ENCODE measurements around the gene ITK. TPM values are rescaled to one million over a fixed set of nuclear protein-coding genes. Genes with fewer than 3 reads are reported as not detected.

ITK gene
- total RNA-seq, 1 donor from 2014 or later: 295 TPM

DNA sequence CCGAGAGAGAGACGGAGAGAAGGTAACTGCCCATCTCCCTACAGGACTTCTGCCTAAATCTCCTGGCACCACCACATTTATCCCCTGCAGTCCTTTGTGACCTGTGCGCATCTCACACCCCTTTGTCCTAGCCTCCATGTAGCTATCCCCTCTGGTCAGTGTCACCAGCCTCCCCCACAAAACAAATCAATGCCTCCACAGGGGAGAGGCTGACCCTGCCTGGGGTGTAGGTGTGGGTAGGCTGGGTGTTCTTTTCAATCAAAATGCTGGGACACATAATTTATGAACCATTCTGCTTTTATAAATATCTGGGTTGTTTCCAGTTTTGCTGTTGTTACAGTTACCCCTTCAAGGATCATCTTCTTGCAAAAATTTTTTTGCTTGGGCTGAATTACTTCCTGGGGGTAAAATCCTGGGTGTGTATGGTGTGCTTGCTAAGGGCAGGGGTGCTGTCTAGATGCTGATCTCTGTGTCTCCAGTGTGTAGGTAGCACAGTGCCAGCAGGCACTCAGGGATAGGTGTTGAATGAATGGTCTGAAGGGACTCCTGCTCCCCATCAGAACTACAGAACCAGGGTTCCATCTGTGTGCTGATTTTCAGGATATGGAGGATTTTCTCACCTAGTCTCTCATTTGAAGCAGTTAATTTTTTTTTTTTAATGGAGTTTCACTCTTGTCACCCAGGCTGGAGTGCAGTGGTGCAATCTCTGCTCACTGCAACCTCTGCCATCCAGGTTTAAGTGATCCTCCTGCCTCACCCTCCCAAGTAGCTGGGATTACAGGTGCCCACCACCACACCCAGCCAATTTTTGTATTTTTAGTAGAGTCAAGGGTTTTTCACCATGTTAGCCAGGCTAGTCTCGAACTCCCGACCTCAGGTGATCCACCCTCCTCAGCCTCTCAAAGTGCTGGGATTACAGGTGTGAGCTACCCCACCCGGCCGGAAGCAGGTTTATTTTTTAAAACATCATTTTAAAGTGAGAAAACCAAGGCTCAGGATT, 14.1 kb upstream of the ITK start, which contains the start of gene GARIN3:
Gene GARIN3, minus strand, starts transcription at position 51 of the 1,000 bp plus-strand sequence. CDS start 96 bp downstream, outside the sequence.
- intact Hi-C loops (cut with micrococcal nuclease): loop anchor here (1.0 to 2.0 kb wide), 3 partner anchors 7 to 14 kb away; partner anchors contain the start of gene ITK

DNA sequence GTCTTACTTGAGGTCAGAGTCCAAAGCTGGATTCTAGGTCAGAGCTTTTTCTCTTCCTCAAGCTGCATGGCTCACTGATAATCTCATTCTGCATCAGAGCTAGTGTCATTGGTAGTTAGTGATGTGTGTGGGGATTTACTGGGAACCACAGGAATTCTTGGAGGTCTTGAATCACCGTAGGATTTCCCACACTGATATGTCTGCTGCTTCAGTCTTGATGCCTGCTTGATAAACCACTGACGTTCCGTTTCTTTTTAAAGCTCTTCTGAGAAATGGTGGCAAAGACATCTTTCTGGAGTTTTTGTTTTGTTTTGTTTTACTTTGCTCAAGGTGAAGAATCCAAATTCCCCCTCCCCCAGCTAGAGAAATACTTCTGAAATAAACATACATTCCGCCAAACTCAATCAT, 13.4 kb upstream of the ITK start:
- intact Hi-C loops (cut with micrococcal nuclease): loop anchor here (1.0 to 2.0 kb wide), 3 partner anchors 8 to 14 kb away; partner anchors contain the start of gene ITK

DNA sequence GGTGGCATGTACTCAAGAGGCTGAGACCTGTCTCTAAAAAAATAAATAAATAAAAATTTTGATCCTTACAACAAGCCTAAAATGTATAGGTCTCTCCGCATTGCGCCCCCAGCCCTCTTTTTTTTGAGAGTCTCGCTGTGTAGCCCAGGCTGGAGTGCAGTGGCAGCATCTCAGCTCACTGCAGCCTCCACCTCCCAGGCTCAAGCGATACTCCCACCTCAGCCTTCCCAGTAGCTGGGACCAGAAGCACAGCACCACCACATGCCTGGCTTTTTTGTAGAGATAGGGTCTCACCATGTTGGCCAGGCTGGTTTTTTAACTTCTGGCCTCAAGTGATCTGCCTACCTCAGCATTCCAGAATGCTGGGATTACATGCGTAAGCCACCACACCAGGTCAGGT, 12.4 kb upstream of the ITK start:
- intact Hi-C loops (cut with micrococcal nuclease): no loop called here

DNA sequence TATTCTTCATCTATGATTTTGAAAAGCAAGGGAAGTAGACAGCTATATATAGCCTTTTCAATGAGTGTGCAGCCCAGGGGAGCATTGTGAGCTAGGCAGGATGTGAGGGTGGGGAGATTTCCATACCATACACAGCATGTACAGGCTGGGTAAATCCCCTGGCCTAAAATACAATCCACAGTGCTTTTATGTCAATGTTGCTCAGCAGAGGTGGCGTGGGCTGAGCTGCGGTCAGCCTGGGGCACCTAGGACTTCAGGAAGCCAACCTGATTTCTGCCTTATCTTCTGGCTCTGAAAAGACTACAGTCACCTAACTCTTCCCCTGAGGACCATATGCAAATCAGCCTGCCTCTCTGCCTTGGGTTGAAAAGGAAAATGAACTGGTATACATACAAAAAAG, 8.2 kb upstream of the ITK start:
- intact Hi-C loops (cut with micrococcal nuclease): loop anchor here (1.0 kb wide), 11 partner anchors 8 to 431 kb away; partner anchors contain the start of gene ITK

DNA sequence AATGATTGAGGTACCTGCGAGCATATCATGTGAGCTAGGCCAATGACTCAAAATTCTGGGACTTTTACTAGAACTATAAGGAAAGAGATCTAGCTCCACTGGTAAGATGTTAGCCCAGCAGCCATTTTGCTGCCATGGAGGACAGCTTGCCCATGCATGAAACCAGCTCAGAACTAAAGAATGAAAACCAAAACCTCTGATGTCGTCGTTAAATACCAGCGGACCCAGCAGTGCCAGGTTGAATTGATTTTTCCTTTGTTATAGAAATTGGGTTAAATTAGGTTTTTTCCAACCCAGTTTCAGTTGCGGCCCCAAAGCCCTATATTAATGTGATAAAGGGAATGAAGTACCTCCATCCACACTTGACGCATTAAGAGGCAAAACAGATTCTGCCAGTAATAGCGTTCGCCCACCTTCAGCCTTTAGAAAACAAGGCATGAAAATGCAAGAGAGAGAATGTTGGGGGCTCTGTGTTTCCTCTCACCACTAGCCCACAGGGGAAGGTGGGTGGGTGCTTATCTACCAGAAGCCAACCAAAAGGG, 5.5 kb upstream of the ITK start:
- intact Hi-C loops (cut with micrococcal nuclease): no loop called here

DNA sequence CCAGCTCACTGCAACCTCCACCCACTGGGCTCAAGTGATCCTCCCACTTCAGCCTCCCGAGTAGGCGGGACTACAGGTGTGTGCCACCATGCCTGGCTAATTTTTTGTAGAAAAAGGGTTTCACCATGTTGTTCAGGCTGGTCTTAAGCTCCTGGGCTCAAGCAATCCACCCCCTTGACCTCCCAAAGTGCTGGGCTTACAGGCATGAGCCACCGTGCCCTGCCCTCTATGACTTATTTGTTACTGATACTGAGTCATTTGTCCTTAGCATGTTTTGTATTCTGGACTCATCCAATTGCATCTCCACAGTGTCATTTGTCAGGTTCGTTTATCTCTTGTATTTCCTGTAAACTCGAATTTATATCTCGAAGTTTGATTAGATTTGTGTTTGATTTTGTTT, 2.7 kb upstream of the ITK start:
- intact Hi-C loops (cut with micrococcal nuclease): no loop called here

DNA sequence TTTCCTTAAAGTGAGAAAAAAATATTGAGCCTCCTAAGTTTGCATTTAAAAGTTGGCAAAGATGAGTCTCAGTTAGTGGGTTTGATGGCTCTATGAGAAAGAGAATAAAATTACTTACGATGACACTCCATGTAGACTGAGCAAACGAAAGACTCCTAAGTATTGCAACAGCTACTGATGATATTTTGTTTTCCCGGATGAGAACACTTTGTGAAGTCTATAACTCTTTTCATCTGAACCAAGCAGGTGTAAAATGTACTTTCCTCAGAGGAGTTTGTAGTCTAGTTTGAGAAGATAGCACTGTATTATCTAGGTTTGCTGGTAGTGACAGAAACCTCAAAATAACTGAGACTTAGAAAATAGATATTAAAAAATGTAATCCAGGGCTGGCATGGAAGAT, 1.7 kb upstream of the ITK start:
- intact Hi-C loops (cut with micrococcal nuclease): no loop called here

DNA sequence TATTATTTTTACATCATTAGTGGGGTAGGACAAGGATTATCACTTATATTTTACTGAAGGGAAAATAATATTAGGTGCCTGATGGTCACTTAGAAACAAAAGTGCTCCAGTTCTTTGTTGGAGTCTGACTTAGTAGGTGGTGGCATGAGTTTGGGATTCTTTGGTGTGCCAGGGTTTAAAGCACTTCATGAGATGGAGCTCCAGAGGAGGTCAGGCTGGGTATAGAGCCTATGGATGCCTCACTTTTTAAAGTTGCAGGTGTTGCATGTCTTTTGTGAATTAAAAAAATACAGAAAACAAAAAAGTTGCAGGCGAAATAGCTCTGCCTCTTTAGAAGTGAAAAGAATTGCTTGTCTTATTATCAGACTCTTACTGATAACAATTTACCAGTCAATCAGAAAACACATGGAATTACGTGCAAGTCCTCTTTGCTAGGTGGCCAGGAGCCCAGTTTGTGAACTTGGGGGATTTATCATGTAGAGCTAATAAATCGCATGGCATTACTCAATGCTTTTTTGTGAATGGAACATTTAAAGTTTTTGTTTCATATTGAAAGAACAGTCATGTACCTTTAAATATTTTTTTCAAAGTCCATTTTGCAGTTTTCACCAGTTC, 1.6 kb downstream of the ITK start:
- intact Hi-C loops (cut with micrococcal nuclease): loop anchor here (1.0 to 10.0 kb wide), 2 partner anchors 11 to 673 kb away; partner anchors contain the start of gene CLINT1

DNA sequence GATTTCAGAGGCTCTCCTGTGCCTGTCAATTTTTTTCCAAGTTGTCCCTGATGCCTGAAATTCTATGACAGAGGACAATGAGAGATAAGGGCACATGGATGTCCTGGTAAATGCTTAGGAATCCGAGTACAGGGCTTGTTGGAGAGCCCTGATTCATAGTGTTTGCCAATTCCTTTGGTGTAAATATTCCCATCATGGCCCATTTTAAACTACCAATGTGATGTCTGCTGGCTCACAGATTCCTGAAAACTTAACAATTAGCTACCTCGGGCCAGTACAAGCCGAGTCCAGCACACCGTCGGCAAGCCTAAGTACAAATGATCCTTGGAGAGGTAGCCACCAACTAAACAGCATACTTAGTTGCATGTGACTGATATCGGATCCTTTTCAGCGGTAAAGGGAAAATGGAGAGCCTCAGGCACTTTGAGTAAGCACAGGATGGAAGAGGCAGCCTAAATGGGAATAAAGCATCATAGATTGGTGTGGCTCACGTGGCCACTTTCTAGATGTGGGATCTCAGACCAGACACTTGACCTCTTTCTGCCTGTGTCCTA, 3.6 kb downstream of the ITK start:
- intact Hi-C loops (cut with micrococcal nuclease): loop anchor here (10.0 kb wide), 1 partner anchor 671 kb away; the partner anchor contains the start of gene CLINT1

DNA sequence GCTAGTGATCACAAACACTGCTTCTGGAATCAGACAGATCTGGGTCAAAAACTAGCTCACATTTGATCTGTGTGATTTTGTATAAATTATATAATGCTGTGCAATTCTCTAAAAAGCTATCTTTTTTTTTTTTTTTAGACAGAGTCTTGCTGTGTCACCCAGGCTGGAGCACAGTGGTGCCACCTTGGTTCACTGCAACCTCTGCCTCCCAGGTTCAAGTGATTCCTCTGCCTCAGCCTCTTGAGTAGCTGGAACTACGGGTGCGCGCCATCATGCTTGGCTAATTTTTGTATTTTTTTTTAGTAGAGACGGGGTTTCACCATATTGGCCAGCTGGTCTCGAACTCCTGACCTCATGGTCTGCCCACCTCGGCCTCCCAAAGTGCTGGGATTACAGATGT, 4.5 kb downstream of the ITK start:
- intact Hi-C loops (cut with micrococcal nuclease): loop anchor here (10.0 kb wide), 1 partner anchor 670 kb away; the partner anchor contains the start of gene CLINT1

DNA sequence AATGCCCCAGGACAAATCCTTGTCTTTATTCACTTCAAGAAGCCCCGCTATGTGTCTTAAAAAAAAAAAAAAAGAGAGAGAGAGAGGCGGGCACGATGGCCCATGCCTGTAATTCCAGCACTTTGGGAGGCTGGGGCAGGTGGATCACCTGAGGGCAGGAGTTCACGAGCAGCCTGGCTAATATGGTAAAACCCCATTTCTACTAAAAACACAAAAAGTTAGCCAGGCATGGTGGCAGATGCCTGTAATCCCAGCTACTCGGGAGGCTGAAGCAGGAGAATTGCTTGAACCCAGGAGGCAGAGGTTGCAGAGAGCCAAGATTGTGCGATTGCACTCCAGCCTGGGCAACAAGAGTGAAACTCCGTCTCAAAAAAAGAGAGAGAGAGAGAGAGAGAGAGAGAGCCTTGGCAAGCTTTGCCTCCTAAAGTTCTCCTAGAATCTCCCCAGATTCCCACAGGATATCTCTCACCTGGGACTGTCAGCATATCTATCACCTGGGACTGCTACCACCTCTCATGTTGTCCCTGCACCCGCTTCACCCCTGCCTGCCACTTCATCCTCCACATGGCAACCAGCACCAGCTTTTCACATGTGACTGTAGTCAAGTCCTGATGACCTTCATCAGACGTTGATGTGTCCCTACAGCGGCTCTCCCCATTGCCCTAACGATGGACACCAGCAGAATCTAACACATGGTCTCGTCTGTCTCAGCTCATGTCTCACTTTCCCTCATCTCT, 5.8 kb downstream of the ITK start:
- intact Hi-C loops (cut with micrococcal nuclease): loop anchor here (10.0 kb wide), 1 partner anchor 668 kb away; the partner anchor contains the start of gene CLINT1

DNA sequence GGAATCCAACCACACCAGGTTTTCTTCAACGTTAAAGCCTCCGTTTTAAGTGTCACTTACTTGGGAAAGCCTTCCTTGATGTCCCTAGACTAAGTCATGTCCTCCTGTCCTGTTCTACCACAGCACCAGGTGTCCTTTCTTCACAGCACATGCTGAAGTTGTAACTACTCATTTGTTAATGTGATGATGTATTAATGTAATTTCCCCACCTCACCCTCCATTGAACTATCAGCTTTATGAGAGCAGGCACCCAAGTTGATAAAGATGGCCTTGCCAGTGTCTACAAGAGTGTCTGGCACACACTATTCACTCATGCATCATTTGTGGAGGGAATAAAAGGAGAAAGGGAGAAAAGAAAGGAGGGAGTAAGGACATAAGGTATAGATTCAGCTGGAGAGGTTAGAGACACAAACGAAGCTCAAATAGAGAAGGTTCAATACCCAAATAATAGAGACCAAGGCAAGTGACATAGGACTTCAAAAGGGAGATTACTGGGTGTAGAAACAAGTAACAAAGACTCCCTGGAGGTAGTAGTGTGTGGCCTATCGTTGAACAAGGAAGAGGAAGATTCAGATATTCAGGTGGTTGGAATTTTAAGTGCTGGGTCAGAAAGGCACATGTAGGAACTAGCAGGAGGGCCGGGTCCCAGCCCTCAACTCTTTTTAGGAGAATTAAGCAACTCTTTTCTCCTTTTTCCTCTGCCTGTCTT, 6.6 kb downstream of the ITK start:
- intact Hi-C loops (cut with micrococcal nuclease): loop anchor here (10.0 kb wide), 1 partner anchor 668 kb away; the partner anchor contains the start of gene CLINT1

DNA sequence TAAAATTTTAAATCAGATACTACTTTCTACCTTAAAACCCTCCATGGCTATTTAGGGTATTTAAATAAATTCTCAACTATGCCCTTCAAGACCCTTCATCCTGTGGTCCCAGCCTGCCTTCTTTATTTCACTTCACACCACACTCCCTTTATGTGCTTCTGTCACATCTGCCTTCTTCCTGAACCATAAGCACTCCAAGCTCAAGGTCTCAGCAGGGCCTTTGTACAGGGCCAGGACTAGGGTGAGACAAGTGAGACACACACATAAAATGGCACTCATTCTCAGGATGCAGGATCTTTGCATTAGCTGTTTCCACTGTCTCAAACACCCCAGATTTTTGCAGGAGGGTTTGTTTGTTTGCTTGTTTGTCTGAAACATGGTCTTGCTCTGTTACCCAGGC, 7.6 kb downstream of the ITK start:
- intact Hi-C loops (cut with micrococcal nuclease): loop anchor here (1.0 to 10.0 kb wide), 2 partner anchors 8 to 667 kb away; partner anchors contain the start of genes CLINT1 and ITK

DNA sequence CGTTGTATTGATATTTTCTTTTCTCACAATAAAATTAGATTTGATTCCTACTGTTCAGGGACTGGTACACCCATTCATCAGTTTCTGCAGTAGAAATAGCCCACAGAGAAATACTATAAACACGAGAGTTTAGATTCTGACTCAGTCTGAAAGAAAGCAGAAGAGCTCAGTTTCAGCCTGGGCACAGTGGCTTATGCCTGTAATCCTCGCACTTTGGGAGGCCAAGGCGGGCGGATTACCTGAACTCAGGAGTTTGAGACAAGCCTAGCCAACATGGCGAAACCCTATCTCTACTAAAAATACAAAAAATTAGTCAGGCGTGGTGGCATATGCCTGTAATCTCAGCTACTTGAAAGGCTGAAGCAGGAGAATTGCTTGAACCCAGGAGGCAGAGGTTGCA, 8.6 kb downstream of the ITK start:
- intact Hi-C loops (cut with micrococcal nuclease): loop anchor here (10.0 kb wide), 1 partner anchor 666 kb away; the partner anchor contains the start of gene CLINT1

DNA sequence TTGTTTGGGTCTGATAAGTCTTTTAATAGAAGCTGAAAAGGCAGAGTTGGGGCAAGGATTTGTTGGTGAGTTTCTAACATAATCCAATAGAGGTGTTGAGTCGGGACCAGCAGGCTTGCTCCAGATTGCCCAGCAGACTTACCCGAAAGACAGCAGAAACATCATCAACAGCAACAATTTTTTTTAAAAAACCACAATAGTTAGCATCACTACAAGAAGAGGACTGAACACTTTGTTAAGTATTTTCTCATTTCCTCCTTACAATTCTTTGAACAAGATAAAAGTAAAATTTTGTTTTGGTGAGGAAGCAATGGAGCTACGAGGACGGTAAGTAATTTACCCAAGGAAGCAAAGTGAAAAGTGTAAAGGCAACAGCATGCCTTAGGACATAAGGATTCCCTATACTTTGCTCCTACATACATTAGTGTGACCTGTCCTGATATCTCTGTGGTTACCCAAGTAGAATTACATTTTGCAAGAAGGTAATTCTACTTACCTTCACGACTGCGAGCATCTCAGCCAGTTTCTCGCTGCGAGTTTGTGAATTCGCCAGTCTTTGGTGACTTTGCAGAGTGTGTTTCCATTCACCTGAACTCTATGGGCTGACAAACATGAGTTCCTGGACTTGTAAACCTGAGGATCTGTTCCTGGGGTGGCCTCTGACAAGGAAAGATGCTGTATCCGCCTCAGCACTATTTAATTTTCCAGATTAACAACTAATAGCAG, 13.2 kb downstream of the ITK start:
- intact Hi-C loops (cut with micrococcal nuclease): loop anchor here (1.0 kb wide), 3 partner anchors 9 to 21 kb away; no protein-coding TSS in a partner anchor

DNA sequence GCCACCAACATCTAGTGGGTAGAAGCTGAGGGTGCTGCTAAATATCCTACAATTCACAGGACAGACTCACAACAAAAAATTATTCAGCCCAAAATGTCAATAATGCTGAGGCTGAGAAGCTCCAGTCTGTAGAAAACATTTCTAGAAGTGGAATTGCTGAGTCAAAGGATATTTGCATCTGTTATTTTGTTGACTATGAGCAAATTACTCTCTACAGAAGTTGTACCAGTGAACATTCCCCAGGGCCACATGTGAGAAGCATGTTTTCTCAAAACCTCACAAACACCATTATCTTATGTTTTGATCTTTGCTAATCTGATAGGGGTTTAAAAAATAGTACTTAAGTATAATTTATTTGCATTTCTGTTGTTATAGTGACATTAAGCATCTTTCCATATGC, 15.4 kb downstream of the ITK start:
- intact Hi-C loops (cut with micrococcal nuclease): loop anchor here (1.0 to 2.0 kb wide), 2 partner anchors 24 to 47 kb away; no protein-coding TSS in a partner anchor

DNA sequence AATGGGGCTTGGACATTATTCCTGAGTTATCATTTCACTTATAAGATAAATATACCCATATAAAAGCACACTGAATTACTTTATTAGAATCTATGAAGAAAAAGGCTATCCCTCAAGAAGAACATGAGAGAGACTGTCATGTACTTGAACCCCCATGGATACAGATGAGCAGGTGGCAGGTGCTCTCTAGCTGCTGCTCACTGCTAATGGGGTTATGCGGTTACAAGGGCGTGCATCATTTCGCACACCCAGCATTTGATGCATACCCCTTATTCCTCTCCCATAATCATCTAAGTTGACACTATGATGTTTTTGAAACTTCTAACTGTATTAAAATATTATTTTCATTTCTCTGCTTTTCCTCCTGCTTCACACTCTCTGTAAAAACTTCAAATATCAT, 16.4 kb downstream of the ITK start:
- intact Hi-C loops (cut with micrococcal nuclease): loop anchor here (2.0 kb wide), 1 partner anchor 48 kb away; no protein-coding TSS in a partner anchor

DNA sequence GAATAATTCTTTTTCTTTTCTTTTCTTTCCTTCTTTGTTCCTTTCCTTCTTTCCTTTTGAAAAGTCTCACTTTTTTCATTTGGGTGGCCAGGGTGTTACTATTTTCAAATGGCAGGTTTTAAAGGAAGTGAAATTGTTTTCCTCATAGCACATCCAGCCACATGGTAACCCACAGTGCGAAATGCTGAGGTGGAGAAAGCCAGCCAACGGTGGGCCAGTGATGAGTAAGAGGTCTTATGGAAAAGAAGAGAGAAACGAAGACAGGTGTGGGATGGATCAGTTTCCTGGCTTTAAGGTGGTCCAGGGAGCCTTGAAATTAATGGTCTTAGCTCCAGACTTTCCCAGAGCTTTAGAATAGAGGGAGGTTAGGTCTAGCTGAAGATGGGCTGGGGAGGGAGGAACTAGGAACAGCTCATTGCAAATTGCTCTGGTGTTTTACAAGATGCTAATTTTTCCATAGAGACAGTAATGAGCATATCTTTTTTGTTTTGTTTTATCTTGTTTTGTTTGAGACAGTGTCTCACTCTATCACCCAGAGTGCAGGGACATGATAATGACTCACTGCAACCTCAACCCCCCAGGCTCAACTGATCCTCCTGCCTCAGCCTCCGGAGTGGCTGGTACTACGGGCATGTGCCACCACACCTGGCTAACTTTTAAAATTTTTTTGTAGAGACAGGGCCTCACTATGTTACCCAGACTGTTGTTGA, 17.8 kb downstream of the ITK start:
- intact Hi-C loops (cut with micrococcal nuclease): loop anchor here (1.0 kb wide), 2 partner anchors 10 to 24 kb away; no protein-coding TSS in a partner anchor
